ENCODE results near the gene TOR1AIP2.

Gene TOR1AIP2

GRCh38 chr1:179825798-179826460 lies 51.7 kb downstream of the TOR1AIP2 start:
- no peak for DNase-seq (ENCODE audit: low read depth, low spot score)

GRCh38 chr1:179825206-179825605 lies 52.4 kb downstream of the TOR1AIP2 start:
- DNase-seq (ENCODE audit: low read depth, low spot score), result no peak

- DNase-seq (ENCODE audit: low read depth, low spot score), result no peak
Measured at GRCh38 chr1:179824265-179824664, 53.3 kb downstream of the TOR1AIP2 start.

GRCh38 chr1:179823693-179824092 lies 53.9 kb downstream of the TOR1AIP2 start:
- DNase-seq (ENCODE audit: low read depth, low spot score), result no peak

DNA sequence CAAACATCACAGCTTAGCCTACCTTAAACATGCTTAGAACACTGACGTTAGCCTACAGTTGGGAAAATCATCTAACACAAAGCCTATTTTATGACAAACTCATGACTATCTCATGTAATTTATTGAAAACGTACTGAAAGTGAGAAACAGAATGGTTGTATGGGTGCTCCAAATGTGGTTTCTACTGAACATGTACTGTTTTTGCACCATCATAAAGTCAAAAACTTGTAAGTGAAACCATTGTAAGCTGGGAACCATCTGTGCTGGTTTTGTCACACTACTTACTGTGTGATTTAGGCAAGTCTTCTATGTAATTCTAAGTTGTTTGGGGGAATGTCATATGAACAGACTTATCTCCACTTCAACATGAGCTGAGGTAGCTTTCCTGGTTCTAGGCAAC lies 55.5 kb downstream of the TOR1AIP2 start:
- no peak for DNase-seq (ENCODE audit: low read depth, low spot score)

GRCh38 chr1:179821524-179821923 lies 56.1 kb downstream of the TOR1AIP2 start:
- no peak for DNase-seq (ENCODE audit: low read depth, low spot score)

DNA sequence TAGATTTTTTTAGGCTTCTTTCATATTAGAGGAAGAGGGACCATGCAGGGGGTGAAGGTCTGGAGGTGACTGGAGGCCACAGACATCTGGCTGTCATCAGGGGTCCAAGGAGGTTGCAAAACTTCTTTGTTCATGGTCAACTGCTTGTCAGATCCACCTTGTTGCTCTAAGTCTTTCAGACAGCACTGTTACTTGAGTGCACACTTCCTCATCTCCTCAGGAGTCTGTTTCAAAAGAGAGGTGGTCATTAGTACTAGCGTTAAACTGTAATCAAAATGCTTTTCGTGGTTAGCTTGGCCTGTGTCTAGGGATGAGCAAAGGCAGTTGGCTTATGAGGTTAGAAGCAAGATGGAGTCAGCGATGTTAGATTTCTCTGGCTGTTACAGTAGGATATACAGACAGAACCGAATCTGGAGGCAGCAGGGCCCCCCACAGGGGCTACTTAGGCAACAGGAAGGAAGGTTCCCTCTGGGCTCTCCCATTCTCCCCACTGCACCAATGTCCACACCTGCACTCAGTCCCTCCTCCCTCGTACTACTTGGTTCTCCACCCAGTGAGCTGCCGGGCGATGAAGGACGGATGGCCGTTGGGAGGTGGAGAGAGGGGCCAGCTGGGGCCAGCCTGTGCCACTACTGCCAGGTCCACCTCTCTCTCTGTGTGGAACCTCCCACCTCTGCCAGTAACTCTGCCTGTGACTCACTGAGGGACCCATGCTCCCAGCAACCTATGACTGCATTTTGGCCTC lies 57.2 kb downstream of the TOR1AIP2 start:
- DNase-seq (ENCODE audit: low read depth, low spot score), result no peak

DNA sequence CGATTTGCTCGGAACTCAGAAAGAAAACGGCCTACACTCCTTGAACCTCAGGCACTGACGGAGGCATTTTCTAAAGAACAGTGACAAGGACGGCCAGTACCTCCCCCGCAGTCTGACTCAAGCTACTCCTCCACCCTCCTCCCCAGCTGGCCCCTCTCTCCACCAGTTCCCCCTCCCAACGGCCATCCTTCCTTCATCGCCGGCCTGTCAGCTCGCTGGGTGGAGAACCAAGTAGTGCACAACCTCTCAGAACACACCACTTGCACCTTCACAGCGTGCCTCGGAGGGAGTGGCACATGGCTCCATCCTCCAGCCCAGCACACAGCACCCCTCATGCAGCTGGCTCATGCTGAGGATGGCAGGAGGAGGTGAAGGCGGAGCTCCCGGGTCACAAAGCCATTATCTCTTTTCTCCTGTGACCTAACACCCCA lies 58.8 kb downstream of the TOR1AIP2 start:
- DNase-seq (ENCODE audit: low read depth, low spot score), result no peak

DNA sequence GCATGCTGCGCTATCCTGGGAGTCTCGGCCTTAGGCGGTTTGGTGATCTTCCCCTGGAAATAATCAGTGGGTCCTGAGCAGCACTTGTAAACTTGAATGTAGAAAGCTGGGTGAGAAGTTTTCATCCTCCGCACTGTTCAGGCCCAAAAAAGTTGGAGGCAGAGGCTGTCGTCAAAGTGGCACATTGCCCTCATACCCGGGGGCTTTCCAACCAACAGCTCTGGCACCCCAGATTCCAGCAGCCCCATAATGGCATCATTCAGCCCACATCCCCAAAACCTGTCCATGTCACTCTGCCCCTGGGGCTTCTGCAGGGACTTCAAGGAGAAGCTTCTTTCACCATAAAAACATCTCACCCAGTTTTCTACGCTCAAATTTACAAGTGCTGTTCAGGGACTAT lies 59.3 kb downstream of the TOR1AIP2 start:
- DNase-seq (ENCODE audit: low read depth, low spot score), result no peak

DNA sequence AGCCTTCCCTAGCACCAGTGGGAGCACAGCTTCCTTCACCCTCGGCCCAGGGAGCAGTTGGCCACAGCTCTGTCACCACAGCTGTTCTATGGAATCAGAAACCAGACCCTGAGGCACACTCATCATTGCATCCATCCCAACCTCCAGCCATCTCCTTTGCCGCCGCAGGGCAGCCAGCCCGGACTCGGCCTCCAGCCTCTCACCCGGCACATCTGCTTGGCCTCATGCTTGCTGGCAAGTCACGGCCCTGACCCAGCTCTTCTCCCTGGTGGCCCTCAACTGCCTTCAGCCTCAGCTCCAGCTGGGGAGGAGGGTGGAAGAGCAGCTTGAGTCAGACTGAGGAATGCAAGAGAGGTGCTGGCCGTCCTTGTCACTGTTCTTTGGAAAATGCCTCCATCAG lies 59.8 kb downstream of the TOR1AIP2 start:
- DNase-seq (ENCODE audit: low read depth, low spot score), result no peak

DNA sequence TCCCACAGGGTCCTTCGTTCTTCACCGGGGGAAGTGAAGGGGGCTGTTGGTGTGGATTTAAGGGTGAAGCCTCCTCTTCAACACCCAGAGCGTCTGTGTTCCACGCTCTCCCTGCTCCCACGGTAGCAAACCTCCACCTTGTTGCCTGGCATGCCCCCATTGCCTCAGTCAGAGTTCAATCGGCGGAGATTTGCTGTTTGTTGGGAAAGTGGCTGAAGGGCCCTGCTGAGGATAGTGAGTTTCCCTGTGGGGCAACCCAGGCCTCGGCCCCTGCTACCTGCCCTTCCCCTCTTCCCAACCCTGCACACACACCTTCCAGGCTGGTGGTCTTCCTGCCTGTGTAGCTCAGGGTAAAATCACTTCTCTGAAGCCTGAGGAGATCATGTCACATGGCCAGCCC lies 60.5 kb downstream of the TOR1AIP2 start:
- no peak for DNase-seq (ENCODE audit: low read depth, low spot score)

DNA sequence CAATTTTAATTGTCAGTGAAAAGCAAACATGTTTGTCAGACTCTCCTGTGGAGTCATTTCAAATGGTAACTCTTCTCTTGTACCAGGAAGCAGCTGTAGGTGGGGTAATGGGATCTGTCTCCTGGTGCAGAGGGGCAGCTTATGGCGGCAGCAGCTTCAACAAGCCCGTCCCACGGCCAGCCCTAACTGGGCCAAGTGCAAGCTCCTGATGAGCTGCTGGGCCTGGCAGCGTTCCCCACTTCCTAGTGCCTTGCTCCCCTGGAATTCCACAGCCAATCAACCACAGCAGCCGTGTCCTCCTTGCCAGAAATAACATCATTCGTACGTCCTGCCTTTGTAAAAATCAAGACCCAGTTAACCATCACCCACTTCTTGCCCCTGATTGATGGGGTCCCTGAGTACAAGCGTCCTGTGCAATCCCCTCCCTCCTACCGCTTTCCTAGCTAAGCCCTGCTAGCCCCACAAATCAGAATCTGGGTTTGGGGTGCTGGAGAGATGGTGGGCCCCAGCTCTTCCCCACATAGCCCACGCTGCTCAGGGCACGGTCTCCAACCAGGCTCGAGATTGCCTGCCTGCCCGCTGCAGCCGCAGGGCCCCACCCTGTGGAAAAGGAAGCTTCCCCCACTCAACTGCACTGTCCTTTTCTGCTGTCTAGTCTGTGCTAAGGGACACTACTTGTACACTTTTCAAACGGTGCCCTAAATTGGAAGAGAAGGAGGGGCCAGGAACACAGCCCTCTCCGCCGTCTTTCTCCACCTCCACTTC lies 61.2 kb downstream of the TOR1AIP2 start:
- no peak for DNase-seq (ENCODE audit: low read depth, low spot score)

GRCh38 chr1:179815641-179816040 lies 62.0 kb downstream of the TOR1AIP2 start:
- no peak for DNase-seq (ENCODE audit: low read depth, low spot score)

DNA sequence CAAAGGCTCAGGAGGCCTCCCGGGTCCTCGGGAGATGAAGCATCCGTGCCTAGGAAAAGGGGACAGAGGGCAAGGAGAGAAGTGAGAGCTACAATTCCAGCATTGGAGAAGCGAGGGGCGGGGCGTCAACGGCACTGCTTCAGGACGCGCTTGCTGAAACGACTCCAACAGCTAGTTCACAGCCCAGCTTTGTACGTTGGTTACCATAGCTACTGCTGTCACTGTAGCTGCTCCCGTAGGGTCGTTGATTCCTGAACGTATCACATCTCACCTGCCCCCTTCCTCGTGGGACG lies 63.1 kb downstream of the TOR1AIP2 start:
- no peak for DNase-seq (ENCODE audit: low read depth, low spot score)

- no peak for DNase-seq (ENCODE audit: low read depth, low spot score)
Measured at GRCh38 chr1:179813626-179814545, 63.7 kb downstream of the TOR1AIP2 start.

GRCh38 chr1:179812501-179813292 lies 64.9 kb downstream of the TOR1AIP2 start:
- no peak for DNase-seq (ENCODE audit: low read depth, low spot score)

GRCh38 chr1:179810367-179810715 lies 67.3 kb downstream of the TOR1AIP2 start:
- DNase-seq (ENCODE audit: low read depth, low spot score), result no peak

DNA sequence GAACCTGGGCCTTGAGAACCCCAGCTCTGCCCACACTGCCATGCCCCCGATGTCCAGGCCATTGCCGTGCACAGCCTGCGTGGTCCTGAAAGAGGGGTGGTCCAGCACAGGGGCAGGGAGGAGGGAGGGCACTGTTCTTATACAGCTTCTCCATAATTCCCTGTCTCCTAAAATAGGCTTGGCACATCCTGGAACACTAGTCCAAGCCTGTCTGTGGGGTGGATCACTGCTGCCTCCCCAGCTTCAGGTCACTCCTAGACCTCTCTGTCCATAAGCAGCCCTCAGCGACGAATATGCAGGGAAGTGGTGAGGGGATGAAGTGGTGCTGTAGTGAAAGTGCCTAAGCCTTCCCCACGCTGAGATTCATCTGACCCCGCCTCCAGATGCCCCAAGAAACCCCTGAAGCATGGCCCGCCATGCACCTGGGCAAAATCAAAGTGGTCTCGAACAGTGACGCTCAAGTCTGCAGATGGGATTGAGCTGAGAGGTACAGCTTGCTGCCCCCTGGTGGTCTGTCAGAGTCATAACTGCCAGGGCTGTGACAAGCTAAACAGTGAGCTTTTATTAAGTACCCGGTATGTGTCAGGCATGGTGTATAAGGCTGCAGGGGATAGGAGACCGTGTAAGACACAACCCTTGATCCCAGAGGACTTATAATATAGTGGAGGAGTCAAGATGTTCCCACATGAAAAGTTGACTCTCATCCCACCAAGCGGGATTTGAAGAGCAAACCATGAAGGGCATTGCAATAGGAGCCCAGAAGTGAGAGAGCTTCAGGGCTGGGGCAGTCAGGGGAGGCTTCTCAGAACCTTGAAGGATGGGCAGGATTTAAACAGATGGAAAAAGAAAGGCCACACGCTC lies 67.9 kb downstream of the TOR1AIP2 start:
- no peak for DNase-seq (ENCODE audit: low read depth, low spot score)

GRCh38 chr1:179808503-179808902 lies 69.1 kb downstream of the TOR1AIP2 start:
- no peak for DNase-seq (ENCODE audit: low read depth, low spot score)
